ENCODE measurements around the gene LSM7.

LSM7 gene

DNA sequence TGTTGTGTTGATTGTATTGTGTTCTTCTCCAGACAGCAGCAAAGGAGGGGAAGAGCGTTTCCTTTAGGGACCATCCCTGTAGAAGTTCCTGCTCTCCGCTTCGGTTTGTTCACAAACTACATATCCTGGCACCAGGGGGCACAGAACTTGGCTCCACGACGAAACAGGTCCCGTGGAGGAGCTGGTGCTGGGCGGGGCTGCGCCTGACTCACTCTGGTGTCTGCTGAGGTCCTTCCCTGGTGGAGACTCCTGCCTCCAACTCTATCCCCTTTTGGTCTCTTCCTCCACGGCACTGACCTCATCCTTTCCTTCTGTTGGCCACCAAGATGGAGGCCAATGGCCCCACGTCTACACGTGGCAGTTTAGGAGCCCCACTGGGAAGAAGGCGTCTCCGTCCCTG is 46.4 kb upstream of the LSM7 start:
- H3K27me3 ChIP-seq (ENCODE audit: control insufficient read depth in 3 of 3, insufficient read depth in 3 of 3, low read depth in 1 of 3, low read length in 3 of 3): peaks cover 0 to 2% (median under 1%) of the 10 kb centered on the region in 3 experiments
- no peak overlapping the region for H3K9ac ChIP-seq (ENCODE audit: low read depth, low read length, poor library complexity)
- H3K27ac ChIP-seq (replicated peaks; ENCODE audit: low read length): no peak overlapping the region
- no peak overlapping the region for H2BK15ac ChIP-seq (ENCODE audit: low read length)
- H3K4me1 ChIP-seq (ENCODE audit: control insufficient read depth in 2 of 2, insufficient read depth in 1 of 2, low read depth in 1 of 2, low read length in 2 of 2): no peaks in the 10 kb centered on the region
- H2AK5ac ChIP-seq (ENCODE audit: low read depth, low read length): no peak overlapping the region
- H2AFZ ChIP-seq (ENCODE audit: low read length): no peak overlapping the region
- H4K8ac ChIP-seq (ENCODE audit: low read depth, low read length): no peak overlapping the region
- H2BK12ac ChIP-seq (ENCODE audit: low read length): no peak overlapping the region
- no peak overlapping the region for H3K18ac ChIP-seq (ENCODE audit: low read length)
- no peak overlapping the region for H3K14ac ChIP-seq (ENCODE audit: low read length)
- H4K91ac ChIP-seq (ENCODE audit: low read depth, low read length, poor library complexity): no peak overlapping the region
- no peaks in the 10 kb centered on the region for H3K79me1 ChIP-seq (ENCODE audit: low read depth, low read length)
- no peaks in the 10 kb centered on the region for H3K36me3 ChIP-seq (replicated peaks in 1 of 2; ENCODE audit: control insufficient read depth in 2 of 2, insufficient read depth in 2 of 2, low read length in 2 of 2)
- H2BK5ac ChIP-seq (ENCODE audit: low read length): no peak overlapping the region
- H3K4me2 ChIP-seq (ENCODE audit: insufficient read depth, low read length, poor library complexity, severe bottlenecking): no peak overlapping the region
- H3K9me3 ChIP-seq (replicated peaks in 1 of 2; ENCODE audit: control insufficient read depth in 2 of 2, insufficient read depth in 1 of 2, low read depth in 1 of 2, low read length in 2 of 2): peaks cover 0 to 1% of the 10 kb centered on the region in 2 donors
- no CpG with 5 or more reads among the region's 13 CpGs for WGBS, 2 donors (ENCODE audit: extremely low coverage in 2 of 2, insufficient read length in 2 of 2, insufficient replicate concordance in 1 of 2)
- no peak overlapping the region for H2BK120ac ChIP-seq (ENCODE audit: low read depth, low read length)
- H3K4me3 ChIP-seq (ENCODE audit: low read length in 2 of 2): peak overlapping the region in 1 of 2 donors; percentile 51
- no peak overlapping the region for H3K23ac ChIP-seq (ENCODE audit: low read depth, low read length, poor library complexity)
- no peak for DNase-seq (ENCODE audit: low spot score)
- no peak overlapping the region for H3K4ac ChIP-seq (ENCODE audit: low read length)

DNA sequence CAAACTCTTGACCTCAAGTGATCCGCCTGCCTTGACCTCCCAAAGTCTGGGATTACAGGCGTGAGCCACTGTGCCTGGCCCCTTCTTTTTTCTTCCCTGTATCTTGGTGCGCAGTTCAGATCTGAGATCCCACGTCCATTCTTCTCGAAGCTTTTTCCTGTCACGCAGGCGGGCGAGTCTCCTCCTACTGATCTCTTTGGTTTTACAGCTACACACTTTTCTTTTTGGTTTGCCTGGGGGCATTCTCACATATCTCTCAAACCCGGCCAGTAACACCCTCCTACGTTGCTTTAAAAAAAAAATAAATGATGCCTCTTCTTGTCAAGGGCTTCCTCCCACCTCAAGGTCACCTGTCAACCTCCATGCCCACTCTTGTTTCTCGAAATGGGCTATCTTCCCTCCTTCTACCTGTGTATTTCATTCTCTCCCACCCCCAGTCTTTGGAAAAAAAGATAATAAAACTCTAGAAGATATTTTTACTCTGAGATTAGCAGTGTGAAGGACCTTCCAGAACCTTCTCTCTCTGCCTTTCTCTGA is 43.8 kb upstream of the LSM7 start:
- H3K79me1 ChIP-seq (ENCODE audit: low read depth, low read length): peaks cover 2% of the 10 kb centered on the region
- H2AFZ ChIP-seq (ENCODE audit: low read length): no peak overlapping the region
- no peak overlapping the region for H2AK5ac ChIP-seq (ENCODE audit: low read depth, low read length)
- no peak overlapping the region for H2BK12ac ChIP-seq (ENCODE audit: low read length)
- no CpG with 5 or more reads among the region's 11 CpGs for WGBS, 2 donors (ENCODE audit: extremely low coverage in 2 of 2, insufficient read length in 2 of 2, insufficient replicate concordance in 1 of 2)
- H3K4ac ChIP-seq (ENCODE audit: low read length): no peak overlapping the region
- peaks cover 0 to 2% (median 0%) of the 10 kb centered on the region in 3 experiments for H3K27me3 ChIP-seq (ENCODE audit: control insufficient read depth in 3 of 3, insufficient read depth in 3 of 3, low read depth in 1 of 3, low read length in 3 of 3)
- H2BK5ac ChIP-seq (ENCODE audit: low read length): no peak overlapping the region
- H3K9me3 ChIP-seq (replicated peaks in 1 of 2; ENCODE audit: control insufficient read depth in 2 of 2, insufficient read depth in 1 of 2, low read depth in 1 of 2, low read length in 2 of 2): peaks cover 2 to 3% of the 10 kb centered on the region in 2 donors
- H3K18ac ChIP-seq (ENCODE audit: low read length): no peak overlapping the region
- no peak overlapping the region for H4K8ac ChIP-seq (ENCODE audit: low read depth, low read length)
- DNase-seq (ENCODE audit: low spot score): no peak
- H3K9ac ChIP-seq (ENCODE audit: low read depth, low read length, poor library complexity): no peak overlapping the region
- no peak overlapping the region for H2BK120ac ChIP-seq (ENCODE audit: low read depth, low read length)
- no peak overlapping the region for H3K14ac ChIP-seq (ENCODE audit: low read length)
- no peak overlapping the region for H3K27ac ChIP-seq (replicated peaks; ENCODE audit: low read length)
- no peak overlapping the region for H3K4me2 ChIP-seq (ENCODE audit: insufficient read depth, low read length, poor library complexity, severe bottlenecking)
- H3K23ac ChIP-seq (ENCODE audit: low read depth, low read length, poor library complexity): no peak overlapping the region
- no peak overlapping the region for H2BK15ac ChIP-seq (ENCODE audit: low read length)
- H3K4me1 ChIP-seq (ENCODE audit: control insufficient read depth in 2 of 2, insufficient read depth in 1 of 2, low read depth in 1 of 2, low read length in 2 of 2): no peaks in the 10 kb centered on the region
- H3K36me3 ChIP-seq (replicated peaks in 1 of 2; ENCODE audit: control insufficient read depth in 2 of 2, insufficient read depth in 2 of 2, low read length in 2 of 2): no peaks in the 10 kb centered on the region
- H4K91ac ChIP-seq (ENCODE audit: low read depth, low read length, poor library complexity): no peak overlapping the region
- no peak overlapping the region for H3K4me3 ChIP-seq (ENCODE audit: low read length in 2 of 2)

DNA sequence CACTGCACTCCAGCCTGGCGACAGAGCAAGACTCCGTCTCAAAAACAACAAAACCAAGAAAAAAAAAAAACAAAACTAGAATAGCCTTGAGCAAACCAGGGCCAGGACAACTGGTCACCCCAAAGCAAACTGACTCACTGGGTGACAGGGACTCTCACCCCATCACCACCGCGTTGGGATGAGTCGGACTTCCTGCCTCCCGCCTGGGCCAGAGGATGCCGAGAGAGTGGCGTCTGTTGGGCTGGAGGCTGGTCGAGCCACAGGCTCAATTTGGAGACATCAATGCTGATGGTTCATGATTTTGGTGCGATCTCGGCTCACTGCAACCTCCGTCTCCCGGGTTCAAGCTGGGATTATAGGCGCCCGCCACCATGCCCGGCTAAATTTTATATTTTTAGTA is 43.3 kb upstream of the LSM7 start:
- DNase-seq (ENCODE audit: low spot score): no peak
- Histone ChIP-seq H3K14ac (ENCODE audit: low read length) (no peak overlapping the region), H4K8ac (ENCODE audit: low read depth, low read length) (no peak overlapping the region), H3K18ac (ENCODE audit: low read length) (no peak overlapping the region), H2BK120ac (ENCODE audit: low read depth, low read length) (no peak overlapping the region), H3K4me1 (ENCODE audit: control insufficient read depth in 2 of 2, insufficient read depth in 1 of 2, low read depth in 1 of 2, low read length in 2 of 2) (no peaks in the 10 kb centered on the region), H2AFZ (ENCODE audit: low read length) (no peak overlapping the region), H2BK5ac (ENCODE audit: low read length) (no peak overlapping the region), H3K23ac (ENCODE audit: low read depth, low read length, poor library complexity) (peak overlapping the region; percentile 75), H3K36me3 (replicated peaks in 1 of 2; ENCODE audit: control insufficient read depth in 2 of 2, insufficient read depth in 2 of 2, low read length in 2 of 2) (no peaks in the 10 kb centered on the region), H4K91ac (ENCODE audit: low read depth, low read length, poor library complexity) (peak overlapping the region; percentile 64), H2AK5ac (ENCODE audit: low read depth, low read length) (no peak overlapping the region), H3K4me2 (ENCODE audit: insufficient read depth, low read length, poor library complexity, severe bottlenecking) (no peak overlapping the region), H2BK15ac (ENCODE audit: low read length) (no peak overlapping the region), H2BK12ac (ENCODE audit: low read length) (no peak overlapping the region), H3K79me1 (ENCODE audit: low read depth, low read length) (peaks cover 2% of the 10 kb centered on the region), H3K9me3 (replicated peaks in 1 of 2; ENCODE audit: control insufficient read depth in 2 of 2, insufficient read depth in 1 of 2, low read depth in 1 of 2, low read length in 2 of 2) (peaks cover 2 to 3% of the 10 kb centered on the region in 2 donors), H3K4me3 (ENCODE audit: low read length in 2 of 2) (no peak overlapping the region), H3K27ac (replicated peaks; ENCODE audit: low read length) (no peak overlapping the region), H3K27me3 (ENCODE audit: control insufficient read depth in 3 of 3, insufficient read depth in 3 of 3, low read depth in 1 of 3, low read length in 3 of 3) (peaks cover 0 to 2% (median 0%) of the 10 kb centered on the region in 3 experiments), H3K9ac (ENCODE audit: low read depth, low read length, poor library complexity) (no peak overlapping the region), H3K4ac (ENCODE audit: low read length) (no peak overlapping the region)
- WGBS, 2 donors (ENCODE audit: extremely low coverage in 2 of 2, insufficient read length in 2 of 2, insufficient replicate concordance in 1 of 2): no CpG with 5 or more reads among the region's 16 CpGs

DNA sequence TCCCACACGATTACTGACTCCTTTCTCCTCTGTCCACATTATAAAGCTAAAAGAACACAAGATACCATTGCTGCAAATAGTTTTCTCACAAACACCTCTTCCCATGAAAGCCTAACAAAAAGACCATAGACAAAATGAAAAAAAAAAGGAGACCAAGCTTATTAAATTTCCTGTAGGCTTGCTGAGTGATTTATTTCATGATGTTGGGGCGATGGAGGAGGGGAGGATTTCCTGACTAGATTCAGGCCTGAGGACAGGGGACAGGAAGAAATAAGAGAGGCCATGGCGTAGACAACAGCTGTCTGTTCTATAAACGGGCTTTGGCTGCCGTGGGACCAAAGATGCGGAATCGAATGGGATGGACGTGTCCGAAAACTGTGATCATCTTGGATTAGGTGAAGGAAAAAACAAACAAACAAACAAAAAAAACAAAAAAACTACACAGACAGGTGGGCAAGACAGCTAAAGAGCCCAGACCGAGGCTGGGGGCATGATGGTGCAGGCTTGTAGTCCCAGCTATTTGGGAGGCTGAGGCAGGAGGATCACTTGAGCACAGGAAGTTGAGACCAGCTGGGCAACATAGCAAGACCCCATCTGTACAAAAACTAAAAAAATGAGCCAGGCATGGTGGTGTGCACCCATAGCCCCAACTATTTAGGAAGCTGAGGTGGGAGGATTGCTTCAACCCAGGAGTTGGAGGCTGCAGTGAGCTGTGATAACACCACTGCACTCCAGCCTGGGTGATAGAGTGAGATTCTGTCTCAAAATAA is 37.0 kb upstream of the LSM7 start:
- Histone ChIP-seq H2BK120ac (ENCODE audit: low read depth, low read length) (no peak overlapping the region), H3K4ac (ENCODE audit: low read length) (no peak overlapping the region), H2BK12ac (ENCODE audit: low read length) (no peak overlapping the region), H3K9ac (ENCODE audit: low read depth, low read length, poor library complexity) (no peak overlapping the region), H3K36me3 (replicated peaks in 1 of 2; ENCODE audit: control insufficient read depth in 2 of 2, insufficient read depth in 2 of 2, low read length in 2 of 2) (no peaks in the 10 kb centered on the region), H3K79me1 (ENCODE audit: low read depth, low read length) (peaks cover 2% of the 10 kb centered on the region), H3K18ac (ENCODE audit: low read length) (no peak overlapping the region), H3K14ac (ENCODE audit: low read length) (no peak overlapping the region), H2AFZ (ENCODE audit: low read length) (no peak overlapping the region), H2AK5ac (ENCODE audit: low read depth, low read length) (no peak overlapping the region), H3K4me2 (ENCODE audit: insufficient read depth, low read length, poor library complexity, severe bottlenecking) (no peak overlapping the region), H3K4me1 (ENCODE audit: control insufficient read depth in 2 of 2, insufficient read depth in 1 of 2, low read depth in 1 of 2, low read length in 2 of 2) (peaks cover 0 to 2% of the 10 kb centered on the region in 2 donors), H2BK5ac (ENCODE audit: low read length) (no peak overlapping the region), H2BK15ac (ENCODE audit: low read length) (no peak overlapping the region), H3K4me3 (ENCODE audit: low read length in 2 of 2) (no peak overlapping the region), H3K23ac (ENCODE audit: low read depth, low read length, poor library complexity) (no peak overlapping the region), H3K9me3 (replicated peaks in 1 of 2; ENCODE audit: control insufficient read depth in 2 of 2, insufficient read depth in 1 of 2, low read depth in 1 of 2, low read length in 2 of 2) (peaks cover 2 to 3% of the 10 kb centered on the region in 2 donors), H4K91ac (ENCODE audit: low read depth, low read length, poor library complexity) (no peak overlapping the region), H3K27me3 (ENCODE audit: control insufficient read depth in 3 of 3, insufficient read depth in 3 of 3, low read depth in 1 of 3, low read length in 3 of 3) (peaks cover 0 to 11% (median 0%) of the 10 kb centered on the region in 3 experiments), H3K27ac (replicated peaks; ENCODE audit: low read length) (no peak overlapping the region), H4K8ac (ENCODE audit: low read depth, low read length) (no peak overlapping the region)
- no peak for DNase-seq (ENCODE audit: low spot score)
- WGBS, 2 donors (ENCODE audit: extremely low coverage in 2 of 2, insufficient read length in 2 of 2, insufficient replicate concordance in 1 of 2): no CpG with 5 or more reads among the region's 10 CpGs

Data from neuronal stem cell (in vitro differentiated cells).